CD4-positive, alpha-beta T cell treated with Interferon alpha-2 for 1 hour (primary cell): ENCODE data around the gene ALB.
"Not testable (repeated sequence)": the region's sequence is repeated elsewhere in the genome, so short reads cannot be mapped to it uniquely, and the experiment has no call there.

Source experiments
- DNase-seq, 2 donors: peaks; one replicate each; pipeline ENCODE4 v3.0.0-alpha.2; 2020 to 2022

ALB gene

GRCh38 chr4:73404042-73404441 lies at the start of gene ALB:
TSS of gene ALB (plus strand) at chr4:73404287. CDS start at chr4:73404328, 41 bp downstream.
- DNase-seq, result no peak

DNA sequence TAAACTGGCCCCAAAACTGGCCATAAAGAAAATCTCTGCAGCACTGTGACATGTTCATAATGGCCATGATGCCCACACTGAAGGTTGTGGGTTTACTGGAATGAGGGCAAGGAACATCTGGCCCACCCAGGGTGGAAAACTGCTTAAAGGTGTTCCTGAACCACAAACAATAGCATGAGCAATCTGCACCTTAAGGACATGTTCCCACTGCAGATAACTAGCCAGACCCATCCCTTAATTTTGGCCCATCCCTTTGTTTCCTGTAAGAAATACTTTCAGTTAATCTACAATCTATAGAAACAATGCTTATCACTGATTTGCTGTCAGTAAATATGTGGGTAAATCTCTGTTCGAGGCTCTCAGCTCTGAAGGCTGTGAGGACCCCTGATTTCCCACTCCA lies 46.9 kb upstream of the ALB start:
- DNase-seq, result not testable (repeated sequence)

GRCh38 chr4:73369506-73370199 lies 34.4 kb upstream of the ALB start:
- DNase-seq, result not testable (repeated sequence)

- DNase-seq, result no peak
These were observed 28.8 kb upstream of the ALB start for GRCh38 chr4:73375328-73375741.

DNA sequence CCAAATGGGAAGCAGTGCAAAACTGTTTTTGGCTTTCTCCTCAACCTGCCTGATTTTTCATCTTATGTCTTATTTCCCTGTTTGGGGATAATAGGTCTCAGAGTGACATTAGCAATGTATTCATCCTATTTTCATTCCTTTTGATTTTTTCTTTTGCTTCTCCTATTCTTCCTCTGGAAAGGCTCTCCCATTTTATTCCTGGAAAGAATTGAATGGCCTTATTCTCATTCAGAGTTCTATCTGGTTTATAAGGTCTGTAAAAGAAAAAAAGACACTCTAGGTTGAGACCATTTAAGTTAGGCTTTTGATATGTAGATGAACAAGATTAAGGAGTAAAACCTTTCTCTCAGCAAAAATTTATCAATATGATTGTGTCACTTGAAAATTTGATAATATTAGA lies 27.8 kb upstream of the ALB start:
- no peak for DNase-seq

DNA sequence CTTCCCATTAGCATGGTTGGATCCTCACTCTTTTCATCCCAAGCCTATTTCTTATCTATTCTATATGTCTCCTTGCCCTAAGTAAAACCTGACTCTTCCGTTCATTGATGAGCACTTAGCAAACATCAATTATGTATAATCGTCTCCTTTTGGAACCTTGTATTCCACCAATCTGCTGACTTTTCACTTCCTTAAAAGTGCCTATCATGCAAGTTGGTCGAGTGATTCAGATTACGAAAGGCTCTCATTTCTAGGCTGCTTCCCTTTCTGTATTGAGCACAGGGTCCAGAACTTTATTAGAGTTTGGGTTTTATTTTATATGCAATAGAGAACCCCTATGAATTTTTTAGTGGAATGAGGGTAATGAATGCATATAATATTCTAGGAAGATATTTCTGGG lies 27.1 kb upstream of the ALB start:
- DNase-seq, result no peak

- DNase-seq, result no peak
These were observed 25.2 kb upstream of the ALB start for GRCh38 chr4:73378887-73379286.

GRCh38 chr4:73379946-73380345 lies 24.1 kb upstream of the ALB start:
- no peak for DNase-seq

DNA sequence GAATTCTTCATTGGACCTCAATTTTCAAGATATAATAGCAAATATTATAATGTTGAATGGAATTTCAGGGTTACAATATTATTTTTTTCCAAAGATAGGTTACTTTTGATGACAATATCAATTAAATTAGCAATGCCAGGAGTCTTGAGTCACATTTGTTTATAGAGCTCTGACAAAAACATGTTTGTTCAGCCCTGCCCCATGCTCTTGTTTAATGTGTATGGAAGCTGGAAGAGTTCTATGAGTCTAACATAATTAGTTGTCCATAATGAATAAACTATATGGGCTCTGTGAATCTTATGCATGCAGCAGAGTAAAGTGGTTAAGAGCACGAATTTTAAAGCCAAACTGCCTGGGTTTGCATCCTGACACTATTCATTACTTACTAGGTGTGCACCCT lies 22.9 kb upstream of the ALB start:
- DNase-seq, result no peak

GRCh38 chr4:73383452-73383851 lies 20.6 kb upstream of the ALB start:
- no peak for DNase-seq

DNA sequence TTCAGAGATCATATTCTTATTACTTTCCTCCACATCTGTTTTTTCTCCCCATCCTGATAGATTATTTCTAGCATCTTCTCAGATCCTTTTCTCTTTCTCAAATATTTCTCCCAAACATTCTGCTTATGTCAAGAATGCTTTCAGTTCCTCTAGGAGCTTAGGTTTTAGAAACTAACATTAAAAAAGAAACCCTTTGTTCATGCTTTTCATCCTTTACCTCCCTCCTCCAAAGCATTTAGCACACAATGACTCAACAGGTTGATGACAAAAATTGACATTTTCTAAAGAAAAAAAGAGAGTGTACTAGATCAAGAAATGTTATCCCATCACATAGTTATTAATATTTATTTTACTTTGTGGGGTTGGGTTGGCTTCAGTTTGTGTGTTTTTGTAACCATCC lies 16.5 kb upstream of the ALB start:
- DNase-seq, result no peak

DNA sequence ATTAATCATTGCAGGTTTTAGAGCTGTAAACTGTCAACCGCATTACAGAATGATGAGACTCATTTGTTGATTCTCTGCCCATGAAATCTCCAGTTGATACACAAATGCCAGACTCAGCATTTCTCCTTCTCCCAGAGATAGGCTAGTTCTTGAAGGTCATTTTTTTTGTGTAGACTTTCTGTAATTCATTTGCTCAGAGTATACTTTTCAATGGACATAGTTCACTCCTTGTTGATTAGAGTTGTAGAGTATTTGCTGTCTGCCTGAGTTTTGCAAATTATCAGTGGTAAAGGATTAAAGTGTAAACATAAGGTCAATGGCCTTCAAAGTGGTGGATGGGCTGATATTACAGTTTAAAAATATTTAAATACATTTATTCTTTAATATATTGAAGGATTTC lies 15.2 kb upstream of the ALB start:
- no peak for DNase-seq

GRCh38 chr4:73389663-73390062 lies 14.4 kb upstream of the ALB start:
- DNase-seq, result not testable (repeated sequence)

GRCh38 chr4:73391774-73392173 lies 12.3 kb upstream of the ALB start:
- DNase-seq, result no peak

DNA sequence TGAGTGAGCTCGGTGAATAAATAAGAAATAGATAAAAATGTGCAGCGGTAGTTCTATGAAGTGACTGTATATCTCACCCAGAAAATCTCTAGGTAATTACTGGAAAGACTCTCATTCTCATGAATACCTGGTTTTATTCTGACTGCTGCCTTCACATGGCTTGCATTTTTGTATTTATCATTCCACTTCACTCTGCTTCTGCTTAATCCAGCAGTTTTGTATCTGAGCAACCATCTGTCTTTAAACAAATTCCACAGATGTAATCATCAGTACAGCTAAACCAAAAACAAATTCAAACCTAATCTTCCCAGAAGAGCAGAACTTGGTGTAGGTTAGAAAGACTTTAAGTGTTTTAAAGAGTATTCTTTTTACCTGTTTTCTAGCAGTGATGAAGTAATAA lies 11.2 kb upstream of the ALB start:
- DNase-seq, result no peak

- DNase-seq, result no peak
These were observed 7.8 kb upstream of the ALB start for GRCh38 chr4:73396304-73396703.

DNA sequence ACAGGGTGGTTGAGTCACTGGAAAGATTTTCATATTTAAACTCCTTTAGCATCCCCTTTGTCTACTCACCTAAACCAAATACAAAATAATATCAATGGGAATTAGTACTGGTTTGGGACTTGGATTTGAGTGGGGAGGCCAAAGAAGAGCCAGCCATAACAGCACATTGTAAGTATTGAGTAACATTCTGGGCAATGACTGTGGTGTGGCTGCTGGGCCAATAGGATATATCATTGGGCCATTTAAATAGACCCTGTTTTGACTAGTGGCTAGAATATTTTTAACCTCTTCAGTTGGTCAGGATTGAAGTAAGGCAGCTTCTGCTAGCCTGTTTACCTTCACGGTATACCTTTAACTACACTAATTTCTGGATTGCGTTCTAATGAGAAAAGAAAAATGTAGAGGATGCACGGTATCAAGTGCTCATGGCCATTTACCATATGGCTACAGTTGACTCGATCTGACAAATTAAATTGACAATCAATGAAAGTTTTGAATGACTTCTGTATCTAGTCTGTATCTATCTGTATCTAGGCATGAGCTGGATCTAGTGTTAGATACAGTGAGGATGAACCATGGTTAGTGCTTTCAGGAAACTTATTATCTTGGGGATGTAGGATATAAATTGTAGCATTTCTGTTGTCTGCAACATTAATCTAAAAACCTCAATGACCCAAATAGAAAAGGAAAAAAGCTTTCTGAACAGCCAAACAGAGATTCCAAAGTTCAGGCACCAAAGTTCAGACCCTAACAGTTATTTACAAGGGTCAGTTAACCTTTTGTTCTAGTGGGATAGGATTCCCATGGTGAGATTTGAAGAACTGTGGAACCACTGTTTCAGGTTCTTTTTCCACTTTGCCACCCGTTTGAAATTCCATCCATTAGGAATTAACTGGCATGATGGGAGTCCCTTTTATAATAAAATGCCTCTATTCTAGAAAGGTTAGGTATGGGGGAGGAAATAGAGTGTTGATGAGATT lies 6.8 kb upstream of the ALB start:
- no peak for DNase-seq

GRCh38 chr4:73401412-73401811 lies 2.7 kb upstream of the ALB start:
- no peak for DNase-seq

DNA sequence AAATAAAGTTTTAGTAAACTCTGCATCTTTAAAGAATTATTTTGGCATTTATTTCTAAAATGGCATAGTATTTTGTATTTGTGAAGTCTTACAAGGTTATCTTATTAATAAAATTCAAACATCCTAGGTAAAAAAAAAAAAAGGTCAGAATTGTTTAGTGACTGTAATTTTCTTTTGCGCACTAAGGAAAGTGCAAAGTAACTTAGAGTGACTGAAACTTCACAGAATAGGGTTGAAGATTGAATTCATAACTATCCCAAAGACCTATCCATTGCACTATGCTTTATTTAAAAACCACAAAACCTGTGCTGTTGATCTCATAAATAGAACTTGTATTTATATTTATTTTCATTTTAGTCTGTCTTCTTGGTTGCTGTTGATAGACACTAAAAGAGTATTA lies 370 bp downstream of the ALB start:
- no peak for DNase-seq

DNA sequence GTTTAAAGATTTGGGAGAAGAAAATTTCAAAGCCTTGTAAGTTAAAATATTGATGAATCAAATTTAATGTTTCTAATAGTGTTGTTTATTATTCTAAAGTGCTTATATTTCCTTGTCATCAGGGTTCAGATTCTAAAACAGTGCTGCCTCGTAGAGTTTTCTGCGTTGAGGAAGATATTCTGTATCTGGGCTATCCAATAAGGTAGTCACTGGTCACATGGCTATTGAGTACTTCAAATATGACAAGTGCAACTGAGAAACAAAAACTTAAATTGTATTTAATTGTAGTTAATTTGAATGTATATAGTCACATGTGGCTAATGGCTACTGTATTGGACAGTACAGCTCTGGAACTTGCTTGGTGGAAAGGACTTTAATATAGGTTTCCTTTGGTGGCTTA lies 1.1 kb downstream of the ALB start:
- no peak for DNase-seq

- DNase-seq, result no peak
These were observed 2.4 kb downstream of the ALB start for GRCh38 chr4:73406548-73406875.

DNA sequence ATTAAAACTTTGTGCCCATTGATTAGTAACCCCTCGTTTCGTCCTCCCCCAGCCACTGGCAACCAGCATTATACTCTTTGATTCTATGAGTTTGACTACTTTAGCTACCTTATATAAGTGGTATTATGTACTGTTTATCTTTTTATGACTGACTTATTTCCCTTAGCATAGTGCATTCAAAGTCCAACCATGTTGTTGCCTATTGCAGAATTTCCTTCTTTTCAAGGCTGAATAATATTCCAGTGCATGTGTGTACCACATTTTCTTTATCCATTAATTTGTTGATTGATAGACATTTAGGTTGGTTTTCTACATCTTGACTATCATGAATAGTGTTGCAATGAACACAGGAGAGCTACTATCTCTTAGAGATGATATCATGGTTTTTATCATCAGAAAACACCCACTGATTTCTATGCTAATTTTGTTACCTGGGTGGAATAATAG lies 3.2 kb downstream of the ALB start:
- DNase-seq, result no peak

DNA sequence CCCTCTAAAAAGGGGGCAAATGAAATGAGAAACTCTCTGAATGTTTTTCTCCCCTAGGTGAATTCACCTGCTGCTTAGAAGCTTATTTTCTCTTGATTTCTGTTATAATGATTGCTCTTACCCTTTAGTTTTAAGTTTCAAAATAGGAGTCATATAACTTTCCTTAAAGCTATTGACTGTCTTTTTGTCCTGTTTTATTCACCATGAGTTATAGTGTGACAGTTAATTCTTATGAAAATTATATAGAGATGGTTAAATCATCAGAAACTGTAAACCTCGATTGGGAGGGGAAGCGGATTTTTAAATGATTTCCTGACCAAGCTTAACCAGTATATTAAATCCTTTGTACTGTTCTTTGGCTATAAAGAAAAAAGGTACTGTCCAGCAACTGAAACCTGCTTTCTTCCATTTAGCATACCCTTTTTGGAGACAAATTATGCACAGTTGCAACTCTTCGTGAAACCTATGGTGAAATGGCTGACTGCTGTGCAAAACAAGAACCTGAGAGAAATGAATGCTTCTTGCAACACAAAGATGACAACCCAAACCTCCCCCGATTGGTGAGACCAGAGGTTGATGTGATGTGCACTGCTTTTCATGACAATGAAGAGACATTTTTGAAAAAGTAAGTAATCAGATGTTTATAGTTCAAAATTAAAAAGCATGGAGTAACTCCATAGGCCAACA lies 4.2 kb downstream of the ALB start:
- DNase-seq, result no peak
